GM19463 (cell line): Measurements from ENCODE around the gene LAMA3.

Source experiments
- ATAC-seq: cut with Tn5 transposase; IDR thresholded peaks from one replicate; pipeline ENCODE4 v1.9.1; 2021; ENCODE audit warnings: mild to moderate bottlenecking, moderate library complexity; ENCODE audit not compliant: unreplicated experiment

Gene LAMA3

DNA sequence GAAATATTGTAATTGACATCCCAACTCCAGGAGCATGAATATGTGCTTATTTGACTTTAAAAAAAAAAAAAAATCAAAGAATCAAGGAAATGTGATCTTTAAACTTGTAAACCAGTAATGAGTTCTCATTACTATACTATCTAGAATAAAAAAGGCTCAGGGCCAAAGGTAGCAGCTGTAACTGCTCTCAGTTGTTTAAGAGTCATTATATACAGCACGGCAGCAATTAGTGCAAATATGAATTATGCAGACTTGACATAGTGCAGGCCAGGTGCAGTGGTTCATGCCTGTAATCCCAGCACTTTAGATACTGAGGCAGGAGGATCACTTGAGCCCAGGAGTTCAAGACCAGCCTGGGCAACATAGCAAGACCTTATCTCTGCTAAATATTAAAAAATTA lies 199.6 kb downstream of the LAMA3 start:
- no peak for ATAC-seq

DNA sequence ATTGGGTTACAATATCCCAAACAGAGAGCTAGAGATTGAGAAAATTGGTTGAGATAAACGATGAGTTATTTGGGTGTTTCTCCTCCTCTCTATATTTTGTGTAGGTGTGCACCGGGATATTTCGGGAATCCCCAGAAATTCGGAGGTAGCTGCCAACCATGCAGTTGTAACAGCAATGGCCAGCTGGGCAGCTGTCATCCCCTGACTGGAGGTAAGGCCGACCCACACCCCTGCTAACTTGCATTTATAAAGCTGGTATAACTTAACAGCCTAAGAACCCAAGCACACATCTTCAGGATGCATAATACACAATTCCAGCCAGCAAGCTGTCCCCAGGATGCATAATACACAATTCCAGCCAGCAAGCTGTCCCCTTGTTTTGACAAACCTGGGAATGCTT lies 200.7 kb downstream of the LAMA3 start:
- ATAC-seq: no peak

DNA sequence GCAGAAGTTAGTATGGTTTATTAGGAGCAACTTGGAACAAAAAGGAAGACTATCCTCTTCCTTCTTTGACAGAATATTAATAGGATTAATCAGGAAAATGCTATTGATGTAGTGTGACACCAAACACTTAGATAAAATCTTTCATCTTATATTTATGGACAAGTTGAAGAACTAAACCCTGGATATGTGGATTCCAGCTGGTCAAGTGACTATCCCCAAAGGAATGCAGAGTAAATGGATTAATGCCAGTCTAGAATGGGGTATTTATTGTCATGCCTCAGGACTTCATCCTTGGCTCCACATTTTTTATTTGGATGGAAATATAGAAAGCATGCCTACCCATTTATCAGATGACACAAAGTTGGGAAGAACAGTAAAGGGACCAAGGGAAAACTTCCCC lies 201.3 kb downstream of the LAMA3 start:
- no peak for ATAC-seq

GRCh38 chr18:23893653-23894052 lies 204.4 kb downstream of the LAMA3 start:
- no peak for ATAC-seq

- no peak for ATAC-seq
Measured at GRCh38 chr18:23894661-23895175, 205.5 kb downstream of the LAMA3 start.

- ATAC-seq: no peak
Measured at GRCh38 chr18:23897291-23897690, 208.0 kb downstream of the LAMA3 start.

DNA sequence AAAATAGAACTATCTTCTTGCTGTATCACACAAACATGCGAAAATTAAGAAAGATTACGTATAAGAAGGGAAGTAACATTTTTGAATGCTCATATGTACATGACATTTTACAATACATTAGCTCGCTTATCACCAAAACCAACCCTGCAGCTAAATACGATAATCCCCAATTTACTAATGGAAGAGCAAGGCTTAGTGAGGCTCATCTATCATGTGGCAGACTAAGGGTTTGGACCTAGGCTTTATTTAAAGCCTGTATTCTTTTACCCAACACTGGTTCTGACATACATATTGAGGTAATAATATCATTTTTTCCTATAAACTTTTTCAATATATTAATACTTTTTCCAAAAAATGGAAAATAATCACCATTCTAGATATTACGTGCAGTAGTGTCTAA lies 208.5 kb downstream of the LAMA3 start:
- ATAC-seq: no peak

DNA sequence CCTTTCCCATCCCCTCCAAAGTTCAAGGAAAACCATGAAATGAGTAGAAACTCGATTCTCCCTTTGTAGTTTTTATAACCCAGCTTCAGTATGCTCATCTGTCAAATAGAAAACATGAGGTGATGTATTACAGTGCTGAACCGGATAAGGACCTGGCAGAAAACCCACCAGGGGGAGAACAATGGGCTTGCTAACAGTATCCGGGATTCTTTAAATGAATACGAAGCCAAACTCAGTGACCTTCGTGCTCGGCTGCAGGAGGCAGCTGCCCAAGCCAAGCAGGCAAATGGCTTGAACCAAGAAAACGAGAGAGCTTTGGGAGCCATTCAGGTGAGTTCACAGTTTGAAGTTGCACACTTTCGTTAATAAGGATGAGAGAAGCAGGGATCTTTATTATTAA lies 211.7 kb downstream of the LAMA3 start:
- no peak for ATAC-seq

- ATAC-seq: no peak
Measured at GRCh38 chr18:23902396-23902795, 213.1 kb downstream of the LAMA3 start.

DNA sequence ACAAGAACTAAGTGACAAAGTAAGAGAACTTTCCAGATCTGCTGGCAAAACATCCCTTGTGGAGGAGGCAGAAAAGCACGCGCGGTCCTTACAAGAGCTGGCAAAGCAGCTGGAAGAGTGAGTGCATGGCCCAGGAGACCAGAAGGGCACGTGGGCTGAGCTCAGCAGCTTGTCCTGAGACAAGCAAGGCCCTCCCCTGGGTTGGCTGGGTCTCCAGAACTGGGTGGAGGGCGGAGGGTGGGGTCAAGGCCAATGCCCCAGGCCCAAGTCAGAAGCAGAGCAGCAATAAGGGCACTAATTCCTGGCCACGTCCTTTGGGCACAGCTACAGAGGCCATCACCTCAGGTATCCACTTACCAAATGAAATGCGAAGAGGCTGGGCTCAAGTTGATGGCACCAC lies 214.7 kb downstream of the LAMA3 start:
- ATAC-seq: no peak

GRCh38 chr18:23906658-23907057 lies 217.4 kb downstream of the LAMA3 start:
- ATAC-seq: no peak

DNA sequence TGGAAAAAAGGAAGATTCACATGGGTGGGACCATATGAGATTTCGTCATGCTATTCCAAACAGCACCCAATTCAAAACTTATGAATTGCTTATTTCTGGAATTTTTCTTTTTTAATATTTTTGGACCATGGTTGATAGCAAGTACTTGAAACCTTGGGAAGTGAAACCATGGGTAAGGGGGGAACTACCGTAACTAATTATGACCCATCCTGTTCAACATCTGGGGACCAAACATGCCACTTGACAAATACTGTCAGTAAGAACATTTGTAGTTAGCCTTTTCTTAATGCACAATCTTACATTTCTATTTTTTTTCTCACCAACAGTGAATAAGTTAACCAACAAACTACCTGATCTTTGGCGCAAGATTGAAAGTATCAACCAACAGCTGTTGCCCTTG lies 219.6 kb downstream of the LAMA3 start:
- ATAC-seq: peak; percentile 85

- no peak for ATAC-seq
Measured at GRCh38 chr18:23910032-23910431, 220.8 kb downstream of the LAMA3 start.

DNA sequence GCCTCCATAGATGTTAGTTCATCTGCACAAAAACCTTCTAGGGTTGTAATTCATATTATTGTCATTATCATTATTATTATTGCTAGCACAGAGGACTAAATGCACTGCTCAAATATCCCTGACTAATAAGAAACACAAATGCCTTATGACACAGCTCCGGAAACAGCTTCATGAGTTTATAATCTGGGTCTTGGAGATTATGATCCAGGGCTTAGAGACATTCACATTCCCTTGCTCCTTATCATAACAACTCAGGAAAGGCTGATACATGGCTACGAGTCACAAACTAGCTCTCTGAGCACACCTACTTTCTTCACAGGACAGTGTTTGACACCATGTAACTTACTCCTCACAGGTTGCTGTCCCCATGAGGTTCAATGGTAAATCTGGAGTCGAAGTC lies 223.1 kb downstream of the LAMA3 start:
- ATAC-seq: no peak

DNA sequence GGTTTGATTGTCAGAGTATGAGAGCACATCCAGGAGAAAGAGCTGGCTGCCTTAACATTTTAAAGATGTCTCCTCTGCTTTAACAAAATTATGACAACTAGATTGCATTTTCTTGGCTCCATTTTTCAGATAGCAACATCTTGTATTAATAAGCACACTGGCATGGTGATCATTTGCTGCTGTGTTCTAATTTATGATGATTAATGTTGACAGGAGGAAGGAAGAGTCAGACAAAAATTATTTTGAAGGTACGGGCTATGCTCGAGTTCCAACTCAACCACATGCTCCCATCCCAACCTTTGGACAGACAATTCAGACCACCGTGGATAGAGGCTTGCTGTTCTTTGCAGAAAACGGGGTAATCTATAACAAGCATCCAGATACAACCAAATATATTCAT lies 227.1 kb downstream of the LAMA3 start:
- no peak for ATAC-seq

GRCh38 chr18:23918395-23919032 lies 229.3 kb downstream of the LAMA3 start:
- no peak for ATAC-seq

- ATAC-seq: no peak
Measured at GRCh38 chr18:23920054-23920453, 230.8 kb downstream of the LAMA3 start.

- no peak for ATAC-seq
Measured at GRCh38 chr18:23921716-23922285, 232.5 kb downstream of the LAMA3 start.

- no peak for ATAC-seq
Measured at GRCh38 chr18:23922939-23923338, 233.7 kb downstream of the LAMA3 start.

DNA sequence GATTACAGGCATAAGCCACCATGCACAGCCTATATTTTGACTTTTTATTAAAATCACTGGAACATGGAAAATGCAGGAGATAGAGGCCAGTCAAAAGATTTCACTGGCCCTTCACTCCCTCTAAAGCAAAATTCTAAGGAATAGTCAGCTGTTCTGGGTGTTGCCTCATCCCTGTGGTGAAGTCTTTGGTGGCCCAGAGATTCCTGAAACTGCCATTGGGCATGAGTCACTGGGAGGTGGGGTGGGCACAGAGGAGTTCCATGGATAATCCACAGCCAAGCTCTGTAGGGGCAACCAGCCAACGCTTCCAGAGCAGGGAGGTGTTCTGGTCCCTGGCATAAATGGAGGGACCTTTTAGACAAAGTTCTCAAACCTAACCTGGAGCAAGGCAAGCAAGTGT lies 235.6 kb downstream of the LAMA3 start:
- no peak for ATAC-seq

GRCh38 chr18:23926571-23926970 lies 237.3 kb downstream of the LAMA3 start:
- ATAC-seq: no peak

DNA sequence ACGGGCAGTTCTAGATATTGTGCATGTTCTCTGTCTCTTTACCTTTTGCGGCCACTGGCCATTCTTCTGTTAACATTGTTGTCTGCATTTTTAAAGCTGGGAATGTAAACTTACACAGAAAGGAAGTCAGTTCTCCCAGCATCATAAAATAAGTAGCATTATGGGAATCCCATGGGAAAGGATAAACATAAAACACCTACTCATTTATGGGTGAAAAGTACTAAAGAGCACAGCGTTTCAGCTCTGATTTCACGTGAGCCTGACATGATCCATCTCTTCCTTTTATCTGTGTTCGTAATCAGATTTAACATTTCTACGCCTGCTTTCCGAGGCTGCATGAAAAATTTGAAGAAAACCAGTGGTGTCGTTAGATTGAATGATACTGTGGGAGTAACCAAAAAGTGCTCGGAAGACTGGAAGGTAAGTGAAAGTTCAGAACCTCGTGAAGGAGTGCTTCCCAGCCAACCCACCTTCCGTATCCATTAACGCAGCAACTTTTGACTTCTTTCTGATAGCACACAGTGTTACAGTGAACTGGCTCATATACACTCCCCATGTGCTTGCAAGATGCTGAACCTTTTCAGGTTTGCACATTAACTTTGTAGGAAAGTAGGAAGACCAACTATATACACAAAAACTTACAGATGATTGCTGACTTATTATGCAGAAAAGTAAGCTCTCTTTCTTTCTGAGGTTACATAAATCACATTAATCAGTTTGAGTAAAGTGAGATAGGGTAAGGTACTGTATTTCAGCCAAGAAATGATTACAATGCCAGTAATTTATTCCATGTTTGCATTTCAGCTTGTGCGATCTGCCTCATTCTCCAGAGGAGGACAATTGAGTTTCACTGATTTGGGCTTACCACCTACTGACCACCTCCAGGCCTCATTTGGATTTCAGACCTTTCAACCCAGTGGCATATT lies 238.8 kb downstream of the LAMA3 start:
- no peak for ATAC-seq
